Measurements from ENCODE around the gene KCTD15.

Gene KCTD15

GRCh38 chr19:33812388-33813330 is 16.0 kb downstream of the KCTD15 start:
- TF ChIP-seq TCF12 (IDR thresholded peaks at IDR 0.05; ENCODE audit: low read depth): no peak
- no peak for TF ChIP-seq EGR1 (IDR thresholded peaks at IDR 0.05)
- TF ChIP-seq MAX (IDR thresholded peaks at IDR 0.05): no peak
- no peak for TF ChIP-seq YY1 (IDR thresholded peaks at IDR 0.05; ENCODE audit: low read depth)
- no peak for TF ChIP-seq NFIC (IDR thresholded peaks at IDR 0.05)
- TF ChIP-seq TAF1 (IDR thresholded peaks at IDR 0.05; ENCODE audit: low read depth): no peak

- TF ChIP-seq EP300 (IDR thresholded peaks at IDR 0.05; ENCODE audit: borderline replicate concordance): no peak
- no peak for TF ChIP-seq CEBPB (IDR thresholded peaks at IDR 0.05)
- no peak for TF ChIP-seq RAD21 (IDR thresholded peaks at IDR 0.05; ENCODE audit: low read depth)
- TF ChIP-seq MAX (IDR thresholded peaks at IDR 0.05): no peak
- no peak for TF ChIP-seq EGR1 (IDR thresholded peaks at IDR 0.05)
Observed at GRCh38 chr19:33813391-33814101, 16.9 kb downstream of the KCTD15 start.

- TF ChIP-seq NFIC (IDR thresholded peaks at IDR 0.05) (no peak), TEAD4 (IDR thresholded peaks at IDR 0.05) (no peak), CREB1 (IDR thresholded peaks at IDR 0.05; ENCODE audit: low read depth) (no peak), CEBPB (IDR thresholded peaks at IDR 0.05) (no peak), ZBTB7A (IDR thresholded peaks at IDR 0.05; ENCODE audit: low read depth) (no peak), FOXM1 (IDR thresholded peaks at IDR 0.05; ENCODE audit: borderline replicate concordance, low read depth) (no peak), RAD21 (IDR thresholded peaks at IDR 0.05; ENCODE audit: low read depth) (no peak), TCF12 (IDR thresholded peaks at IDR 0.05; ENCODE audit: low read depth) (no peak), YY1 (IDR thresholded peaks at IDR 0.05; ENCODE audit: low read depth) (no peak), EP300 (IDR thresholded peaks at IDR 0.05; ENCODE audit: borderline replicate concordance) (no peak), USF1 (IDR thresholded peaks at IDR 0.05) (no peak), EGR1 (IDR thresholded peaks at IDR 0.05) (no peak), MAX (IDR thresholded peaks at IDR 0.05) (no peak), REST (IDR thresholded peaks at IDR 0.05; ENCODE audit: low read depth) (no peak), TAF1 (IDR thresholded peaks at IDR 0.05; ENCODE audit: low read depth) (no peak)
Observed at GRCh38 chr19:33814181-33815165, 17.8 kb downstream of the KCTD15 start.

GRCh38 chr19:33815380-33816340 is 19.0 kb downstream of the KCTD15 start:
- TF ChIP-seq NFIC (IDR thresholded peaks at IDR 0.05) (no peak), REST (IDR thresholded peaks at IDR 0.05; ENCODE audit: low read depth) (no peak), TCF12 (IDR thresholded peaks at IDR 0.05; ENCODE audit: low read depth) (no peak), RAD21 (IDR thresholded peaks at IDR 0.05; ENCODE audit: low read depth) (no peak), EGR1 (IDR thresholded peaks at IDR 0.05) (no peak), EP300 (IDR thresholded peaks at IDR 0.05; ENCODE audit: borderline replicate concordance) (no peak), CREB1 (IDR thresholded peaks at IDR 0.05; ENCODE audit: low read depth) (no peak), CEBPB (IDR thresholded peaks at IDR 0.05) (no peak), USF1 (IDR thresholded peaks at IDR 0.05) (no peak), MAX (IDR thresholded peaks at IDR 0.05) (no peak), TAF1 (IDR thresholded peaks at IDR 0.05; ENCODE audit: low read depth) (no peak), FOXM1 (IDR thresholded peaks at IDR 0.05; ENCODE audit: borderline replicate concordance, low read depth) (no peak), TEAD4 (IDR thresholded peaks at IDR 0.05) (no peak), YY1 (IDR thresholded peaks at IDR 0.05; ENCODE audit: low read depth) (no peak), ZBTB7A (IDR thresholded peaks at IDR 0.05; ENCODE audit: low read depth) (no peak)
